ENCODE measurements around the gene SELENOS.

The SELENOS gene

GRCh38 chr15:101277038-101277822, at the start of gene SELENOS:
Gene SELENOS, minus strand, starts transcription at chr15:101277485. Its CDS starts 68 bp downstream, at chr15:101277417.
- Histone ChIP-seq H3K4me3 (peak within 1 kb of the TSS; percentile 92), H4K20me1 (peaks cover 57% of the 10 kb centered on the region), H3K9ac (peak within 1 kb of the TSS; percentile 86), H3K27ac (peak within 1 kb of the TSS; percentile 79), H3K4me1 (peaks cover 18% of the 10 kb centered on the region), H3K9me3 (no peaks in the 10 kb centered on the region), H3K27me3 (no peaks in the 10 kb centered on the region), H3K4me2 (peak within 1 kb of the TSS; percentile 80), H3K36me3 (peaks cover 75% of the 10 kb centered on the region)
- no peak for TF ChIP-seq Cebpa-rat (IDR thresholded peaks at IDR 0.05)

- Histone ChIP-seq H3K27me3 (no peaks in the 10 kb centered on the region), H3K4me2 (no peak overlapping the region), H3K27ac (no peak overlapping the region), H3K9me3 (no peaks in the 10 kb centered on the region; the same call in 1 of the 2 replicates), H3K4me1 (peaks cover 28% of the 10 kb centered on the region), H4K20me1 (no peaks in the 10 kb centered on the region), H3K36me3 (no peaks in the 10 kb centered on the region), H3K4me3 (no peak overlapping the region), H3K9ac (no peak overlapping the region)
- TF ChIP-seq Cebpa-rat (IDR thresholded peaks at IDR 0.05): no peak
These were observed 49.3 kb upstream of the SELENOS start for GRCh38 chr15:101326462-101327146.

GRCh38 chr15:101326026-101326315, 48.7 kb upstream of the SELENOS start:
- Histone ChIP-seq H3K9me3 (no peaks in the 10 kb centered on the region), H3K9ac (no peak overlapping the region), H3K36me3 (no peaks in the 10 kb centered on the region), H3K27ac (no peak overlapping the region), H3K4me2 (no peak overlapping the region), H3K4me1 (peaks cover 34% of the 10 kb centered on the region), H3K4me3 (no peak overlapping the region), H4K20me1 (no peaks in the 10 kb centered on the region), H3K27me3 (no peaks in the 10 kb centered on the region)
- no peak for TF ChIP-seq Cebpa-rat (IDR thresholded peaks at IDR 0.05)

- no peaks in the 10 kb centered on the region for H4K20me1 ChIP-seq
- no peak overlapping the region for H3K4me2 ChIP-seq
- H3K9me3 ChIP-seq: no peaks in the 10 kb centered on the region
- no peak overlapping the region for H3K27ac ChIP-seq
- H3K27me3 ChIP-seq: no peaks in the 10 kb centered on the region
- H3K4me3 ChIP-seq: no peak overlapping the region
- H3K4me1 ChIP-seq: peaks cover 39% of the 10 kb centered on the region
- TF ChIP-seq Cebpa-rat (IDR thresholded peaks at IDR 0.05): no peak
- H3K9ac ChIP-seq: no peak overlapping the region
- no peaks in the 10 kb centered on the region for H3K36me3 ChIP-seq
These were observed 48.2 kb upstream of the SELENOS start for GRCh38 chr15:101325263-101326025.

- H3K4me2 ChIP-seq: peak overlapping the region; percentile 45
- H3K27me3 ChIP-seq: no peaks in the 10 kb centered on the region
- no peak overlapping the region for H3K27ac ChIP-seq
- no peaks in the 10 kb centered on the region for H4K20me1 ChIP-seq
- no peak for TF ChIP-seq Cebpa-rat (IDR thresholded peaks at IDR 0.05)
- no peak overlapping the region for H3K4me3 ChIP-seq
- H3K4me1 ChIP-seq: peaks cover 39% of the 10 kb centered on the region
- no peak overlapping the region for H3K9ac ChIP-seq
- no peaks in the 10 kb centered on the region for H3K9me3 ChIP-seq
- H3K36me3 ChIP-seq: no peaks in the 10 kb centered on the region
These were observed 47.4 kb upstream of the SELENOS start for GRCh38 chr15:101324524-101325177.

GRCh38 chr15:101323793-101324523, 46.7 kb upstream of the SELENOS start:
- peaks cover 39% of the 10 kb centered on the region for H3K4me1 ChIP-seq
- no peaks in the 10 kb centered on the region for H3K36me3 ChIP-seq
- no peak overlapping the region for H3K27ac ChIP-seq
- no peak for TF ChIP-seq Cebpa-rat (IDR thresholded peaks at IDR 0.05)
- H3K27me3 ChIP-seq: no peaks in the 10 kb centered on the region
- H3K4me3 ChIP-seq: no peak overlapping the region
- H3K9me3 ChIP-seq: no peaks in the 10 kb centered on the region
- H3K4me2 ChIP-seq: peak overlapping the region; percentile 45
- no peak overlapping the region for H3K9ac ChIP-seq
- no peaks in the 10 kb centered on the region for H4K20me1 ChIP-seq

GRCh38 chr15:101322854-101323477, 45.7 kb upstream of the SELENOS start:
- H4K20me1 ChIP-seq: no peaks in the 10 kb centered on the region
- H3K9ac ChIP-seq: no peak overlapping the region
- no peaks in the 10 kb centered on the region for H3K27me3 ChIP-seq
- no peaks in the 10 kb centered on the region for H3K9me3 ChIP-seq
- TF ChIP-seq Cebpa-rat (IDR thresholded peaks at IDR 0.05): no peak
- no peaks in the 10 kb centered on the region for H3K36me3 ChIP-seq
- peaks cover 39% of the 10 kb centered on the region for H3K4me1 ChIP-seq
- no peak overlapping the region for H3K27ac ChIP-seq
- H3K4me3 ChIP-seq: no peak overlapping the region
- peak overlapping the region; percentile 40 for H3K4me2 ChIP-seq

- Histone ChIP-seq H3K4me2 (no peak overlapping the region), H3K4me1 (peaks cover 39% of the 10 kb centered on the region), H4K20me1 (no peaks in the 10 kb centered on the region), H3K36me3 (no peaks in the 10 kb centered on the region), H3K9ac (no peak overlapping the region), H3K4me3 (no peak overlapping the region), H3K27ac (no peak overlapping the region), H3K27me3 (no peaks in the 10 kb centered on the region), H3K9me3 (no peaks in the 10 kb centered on the region)
- no peak for TF ChIP-seq Cebpa-rat (IDR thresholded peaks at IDR 0.05)
These were observed 44.9 kb upstream of the SELENOS start for GRCh38 chr15:101322016-101322695.

Data from BLaER1 (cell line).